GM23248 (cell line): ENCODE data around the gene FBXO38.

Source experiments
- EZH2 ChIP-seq: fragments of 200-600 bp; sonication (generic); IDR thresholded peaks from 2 replicates; pipeline ENCODE4 v1.6.1; 2018; ENCODE audit warnings: antibody characterized with exemption, mild to moderate bottlenecking; ENCODE audit not compliant: insufficient read depth, poor library complexity, severe bottlenecking
- EZH2phosphoT487 ChIP-seq: fragments of 200-600 bp; sonication (generic); IDR thresholded peaks from 2 replicates; pipeline ENCODE4 v1.6.1; 2018; ENCODE audit warnings: antibody characterized with exemption, moderate library complexity, mild to moderate bottlenecking, low read depth; ENCODE audit not compliant: insufficient read depth

- TF ChIP-seq EZH2 (no peak), EZH2phosphoT487 (no peak)
These were observed 48.5 kb upstream of the FBXO38 start, which contains the start of gene SPINK9 for GRCh38 chr5:148335259-148335658.
